Measurements from ENCODE around the gene GSTK1.
"Not testable (repeated sequence)": the region's sequence is repeated elsewhere in the genome, so short reads cannot be mapped to it uniquely, and the experiment has no call there.

GSTK1 gene

GRCh38 chr7:143239813-143240212, 23.4 kb upstream of the GSTK1 start:
- no peak for DNase-seq

- DNase-seq = peak; percentile 67
These were observed 22.7 kb upstream of the GSTK1 start for GRCh38 chr7:143240291-143241168.

DNA sequence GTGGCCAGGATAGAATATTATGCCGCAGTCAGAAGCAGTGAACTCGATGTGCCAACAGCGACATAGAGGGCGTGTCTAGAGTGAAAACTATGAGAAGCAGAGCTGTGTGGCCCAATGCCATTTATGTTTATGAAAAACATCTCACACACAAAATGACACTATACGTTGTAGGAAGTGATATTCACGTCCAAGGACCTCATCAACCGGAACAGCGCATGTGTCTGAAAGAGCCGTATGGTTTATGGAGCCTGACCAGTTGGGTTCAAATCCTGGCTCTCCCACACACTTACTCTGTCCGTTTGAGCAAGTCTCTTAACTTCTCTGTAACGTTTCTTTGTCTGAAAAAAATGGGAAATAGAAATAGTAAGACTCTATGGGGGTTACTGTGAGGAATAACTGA, 20.9 kb upstream of the GSTK1 start:
- no peak for DNase-seq

GRCh38 chr7:143243111-143243510, 20.1 kb upstream of the GSTK1 start:
- DNase-seq = no peak

DNA sequence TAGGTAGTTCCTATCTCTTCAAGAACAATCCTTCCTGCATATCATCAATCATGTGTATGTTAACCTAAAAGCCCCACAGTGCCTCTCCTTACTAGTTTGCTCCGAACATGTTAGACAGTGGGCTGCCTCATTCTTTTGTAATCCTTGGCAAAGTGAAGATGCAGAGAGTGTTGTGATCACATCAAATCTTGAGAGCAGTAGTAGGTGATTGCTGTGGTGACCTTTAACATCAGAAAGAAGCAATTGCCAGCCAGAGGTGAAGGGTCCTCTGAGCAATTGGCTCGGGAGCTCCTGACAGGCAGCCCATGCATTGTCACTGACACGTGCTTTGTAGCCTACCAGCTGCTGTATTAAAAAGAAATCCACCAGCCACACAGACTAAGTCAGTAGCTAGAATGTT, 19.6 kb upstream of the GSTK1 start:
- no peak for DNase-seq

GRCh38 chr7:143244321-143244720, 18.9 kb upstream of the GSTK1 start:
- DNase-seq = no peak

GRCh38 chr7:143245123-143245522, 18.1 kb upstream of the GSTK1 start:
- no peak for DNase-seq

GRCh38 chr7:143247372-143247771, 15.9 kb upstream of the GSTK1 start:
- no peak for DNase-seq

DNA sequence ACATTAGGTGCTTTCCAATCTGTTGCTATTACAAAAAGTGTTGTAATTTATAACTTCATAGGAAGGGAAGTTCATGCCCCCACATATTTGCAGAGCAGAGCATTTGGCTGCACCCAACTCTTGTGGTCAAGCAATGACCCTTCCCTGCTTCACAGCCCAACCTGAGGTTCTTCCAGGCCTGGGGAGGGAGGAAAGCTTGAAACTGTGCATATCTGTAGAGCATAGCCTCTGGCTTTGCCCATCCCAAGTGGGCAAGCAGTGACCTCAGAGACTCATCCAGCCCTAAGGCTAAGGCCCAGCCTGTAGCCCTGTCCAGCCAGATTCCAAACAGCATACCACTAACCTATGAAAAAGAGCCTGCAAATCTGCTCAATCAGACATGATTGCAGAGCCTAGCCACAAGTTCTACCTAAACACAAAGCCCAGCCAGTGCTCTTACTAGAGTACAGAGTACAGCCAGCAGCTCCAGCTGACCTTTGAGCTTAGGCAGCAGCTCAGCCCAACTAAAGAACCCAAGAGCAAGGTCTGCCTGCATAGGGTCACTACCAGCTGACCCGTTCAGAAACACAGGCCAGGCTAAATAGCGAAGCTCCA, 14.4 kb upstream of the GSTK1 start:
- no peak for DNase-seq

- no peak for DNase-seq
These were observed 13.0 kb upstream of the GSTK1 start for GRCh38 chr7:143250199-143250598.

GRCh38 chr7:143250822-143251221, 12.4 kb upstream of the GSTK1 start:
- no peak for DNase-seq

DNA sequence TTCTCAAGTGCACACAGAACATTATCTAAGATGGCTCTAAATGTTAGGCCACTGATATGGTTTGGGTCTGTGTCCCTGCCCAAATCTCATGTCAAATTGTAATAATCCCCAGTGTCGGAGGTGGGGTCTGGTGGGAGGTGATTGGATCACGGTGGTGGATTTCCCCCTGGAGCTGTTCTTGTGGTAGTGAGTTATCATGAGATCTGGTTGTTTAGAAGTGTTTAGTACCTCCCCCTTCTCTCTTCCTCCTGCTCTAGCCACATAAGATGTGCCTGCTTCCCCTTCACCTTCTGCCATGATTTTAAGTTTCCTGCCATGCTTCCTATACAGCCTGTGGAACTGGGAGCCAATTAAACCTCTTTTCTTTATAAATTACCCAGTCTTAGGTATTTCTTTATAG, 11.2 kb upstream of the GSTK1 start:
- DNase-seq = no peak

GRCh38 chr7:143255564-143255963, 7.7 kb upstream of the GSTK1 start:
- DNase-seq = no peak

- no peak for DNase-seq
These were observed 6.9 kb upstream of the GSTK1 start for GRCh38 chr7:143256325-143256724.

DNA sequence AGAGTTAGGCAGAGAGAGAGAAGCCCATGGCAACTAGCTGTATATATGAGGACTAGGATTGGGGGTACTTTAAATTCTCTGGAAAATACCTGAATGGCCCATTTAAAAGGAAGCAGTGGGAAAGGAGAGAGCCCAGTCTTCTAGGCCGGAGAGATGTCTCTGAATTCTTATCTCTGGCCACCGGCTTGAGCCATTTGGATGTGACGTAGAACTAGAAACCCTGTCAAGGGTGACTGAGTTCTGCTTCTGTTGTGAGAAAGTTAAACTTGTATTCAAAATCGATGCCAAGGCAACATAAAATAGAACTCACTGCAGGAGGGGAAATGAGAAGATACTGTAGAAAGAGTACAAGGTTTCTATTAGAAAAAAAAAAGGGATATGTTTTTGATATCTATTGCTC, 6.3 kb upstream of the GSTK1 start:
- DNase-seq = no peak

- no peak for DNase-seq
These were observed 5.7 kb upstream of the GSTK1 start for GRCh38 chr7:143257501-143257900.

DNA sequence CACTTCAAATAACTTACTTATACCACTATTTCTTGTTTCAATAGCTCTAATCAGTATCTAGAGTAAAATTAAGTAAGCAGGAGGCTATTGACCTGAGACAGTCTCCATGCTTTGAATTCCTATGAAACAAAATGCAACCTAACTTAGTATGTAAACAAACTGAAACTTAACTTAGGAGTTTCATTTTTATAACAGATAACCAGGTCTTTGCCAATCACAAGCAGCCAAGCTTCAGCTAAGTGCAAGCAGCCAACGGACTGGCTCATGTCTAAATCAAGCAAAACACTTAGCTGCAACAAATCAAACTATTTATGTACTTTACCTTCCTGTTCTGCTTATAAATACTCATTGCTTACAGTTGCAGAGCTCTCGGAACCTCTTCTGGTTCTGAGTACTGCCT, 4.4 kb upstream of the GSTK1 start:
- DNase-seq = no peak

- DNase-seq = no peak
These were observed 3.5 kb upstream of the GSTK1 start for GRCh38 chr7:143259765-143260164.

GRCh38 chr7:143261901-143262300, 1.3 kb upstream of the GSTK1 start:
- DNase-seq = no peak

GRCh38 chr7:143264196-143264568, 941 bp downstream of the GSTK1 start:
- not testable (repeated sequence) for DNase-seq

GRCh38 chr7:143265017-143265693, 1.9 kb downstream of the GSTK1 start:
- no peak for DNase-seq

DNA sequence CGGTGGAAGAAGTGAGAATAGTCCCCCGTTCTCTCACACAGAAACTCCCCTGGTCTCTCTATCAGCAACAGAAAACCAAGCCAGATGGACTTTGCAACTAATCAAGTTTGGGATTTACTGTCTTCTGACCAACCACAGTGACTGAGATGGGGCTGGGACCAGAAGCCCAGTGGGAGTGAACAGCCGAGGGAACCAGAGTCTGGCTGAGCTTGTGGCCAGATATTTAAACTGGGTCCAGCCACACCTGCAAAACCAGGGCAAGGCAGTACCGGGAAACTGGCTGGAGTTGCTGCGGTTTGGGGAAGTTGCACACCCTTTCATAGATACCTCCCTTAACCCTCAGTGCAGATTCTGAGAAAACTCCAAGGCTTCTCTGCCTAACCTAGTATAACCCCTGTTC, 6.0 kb downstream of the GSTK1 start:
- DNase-seq = no peak

- DNase-seq = no peak
These were observed 8.0 kb downstream of the GSTK1 start for GRCh38 chr7:143271240-143271639.

DNA sequence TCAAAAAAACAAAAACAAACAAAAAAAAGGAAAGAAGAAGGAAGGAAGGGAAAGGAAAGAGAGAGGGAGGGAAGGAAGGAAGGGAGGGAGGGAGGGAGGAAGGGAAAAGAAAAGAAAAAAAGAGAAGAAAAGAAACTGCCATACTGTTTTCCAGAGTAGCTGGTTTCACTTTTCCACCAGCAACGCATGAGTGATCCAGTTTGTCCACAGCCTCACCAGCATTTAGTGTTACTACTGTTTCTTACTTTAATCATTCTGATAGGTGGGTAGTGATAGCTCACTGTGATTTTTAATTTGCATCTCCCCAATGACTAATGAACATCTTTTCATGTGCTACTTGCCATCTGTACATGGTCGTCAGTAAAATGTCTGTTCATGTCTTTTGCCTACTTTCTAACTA, 9.6 kb downstream of the GSTK1 start:
- no peak for DNase-seq

Measured in activated CD4-positive, alpha-beta T cell treated with anti-CD3 and anti-CD28 coated beads, Interleukin-2, amount 50 U/mL, for 1 hour (primary cell).